Measurements from ENCODE around the gene JUNB.

- no peak for TF ChIP-seq CTCF (IDR thresholded peaks at IDR 0.05)
- no peak for TF ChIP-seq REST (IDR thresholded peaks at IDR 0.05; ENCODE audit: insufficient read depth in 1 of 2, low read depth in 2 of 2, low read length in 1 of 2)
Observed at GRCh38 chr19:12763100-12763499, 28.2 kb upstream of the JUNB start.
